IMR-90 (cell line): Measurements from ENCODE around the gene CREB5. TPM values are rescaled to one million over a fixed set of nuclear protein-coding genes. Genes with fewer than 3 reads are reported as not detected.

Experiments
- ATAC-seq: fragments of 200-7000 bp; cut with Tn5 transposase; 2 replicates; pipeline ENCODE4 v1.9.1; 2020; ENCODE audit warnings: low read depth, mild to moderate bottlenecking, moderate library complexity
- BruUV-seq: library from RNA; stranded (reverse); fragments of 400-500 nt; replicated peaks from 2 replicates; lab custom pipeline; 2021; lab: Mats Ljungman, UMichigan
- CTCF ChIA-PET: fragments of 300-600 bp; formaldehyde crosslinking; extraction: SDS; loops from one replicate; lab custom pipeline; 2021; ENCODE audit warnings: antibody characterized with exemption; lab: Yijun Ruan, JAX
- POLR2A ChIA-PET: fragments of 300-600 bp; sonication (Branson Sonifier 250); formaldehyde crosslinking; loops from one replicate; lab custom pipeline; 2022; ENCODE audit warnings: antibody characterized with exemption; ENCODE audit not compliant: unreplicated experiment; lab: Charles Lee
- DNase-seq: peaks from one replicate; pipeline ENCODE4 v3.0.0; 2013
- H2AFZ ChIP-seq: replicated peaks from 2 replicates; pipeline ENCODE3; 2013; ENCODE audit warnings: low read length, mild to moderate bottlenecking; ENCODE audit not compliant: poor library complexity
- H2AK5ac ChIP-seq: 2 replicates; pipeline ENCODE4 v1.6.1; 2013; ENCODE audit warnings: low read depth, low read length, inconsistent platforms
- H2AK9ac ChIP-seq: replicated peaks from 2 replicates; pipeline ENCODE3; 2013; ENCODE audit warnings: mild to moderate bottlenecking, low read depth, low read length, moderate library complexity; ENCODE audit not compliant: poor library complexity
- H2BK120ac ChIP-seq: 2 replicates; pipeline ENCODE4 v1.6.1; 2013; ENCODE audit warnings: low read depth, low read length, inconsistent platforms
- H2BK15ac ChIP-seq: 3 replicates; pipeline ENCODE4 v1.6.1; 2013; ENCODE audit warnings: low read depth, low read length, inconsistent platforms
- H2BK20ac ChIP-seq: 2 replicates; pipeline ENCODE4 v1.6.1; 2013; ENCODE audit warnings: low read depth, mild to moderate bottlenecking, inconsistent platforms, low read length, moderate library complexity
- H2BK5ac ChIP-seq: 2 replicates; pipeline ENCODE4 v1.6.1; 2013; ENCODE audit warnings: mild to moderate bottlenecking, low read depth, low read length, inconsistent platforms; ENCODE audit not compliant: poor library complexity, severe bottlenecking
- H3K14ac ChIP-seq: replicated peaks from 2 replicates; pipeline ENCODE4 v1.6.1; 2013; ENCODE audit warnings: low read depth, low read length, inconsistent platforms
- H3K18ac ChIP-seq: 2 replicates; pipeline ENCODE4 v1.6.1; 2013; ENCODE audit warnings: low read depth, low read length, control low read depth
- H3K23ac ChIP-seq: 2 replicates; pipeline ENCODE4 v1.6.1; 2013; ENCODE audit warnings: low read depth, low read length, inconsistent platforms
- H3K27ac ChIP-seq: 2 replicates; pipeline ENCODE4 v1.5.1; 2013; ENCODE audit warnings: mild to moderate bottlenecking, control low read depth, low read length; ENCODE audit not compliant: insufficient read depth
- H3K27me3 ChIP-seq: 2 replicates; pipeline ENCODE4 v1.6.1; 2013; ENCODE audit warnings: low read length; ENCODE audit not compliant: control insufficient read depth, insufficient read depth
- H3K36me3 ChIP-seq: 2 replicates; pipeline ENCODE4 v1.6.1; 2013; ENCODE audit warnings: low read length, mixed read lengths; ENCODE audit not compliant: control insufficient read depth, insufficient read depth
- H3K4ac ChIP-seq: 2 replicates; pipeline ENCODE4 v1.6.1; 2013; ENCODE audit warnings: low read depth, low read length, inconsistent platforms
- H3K4me1 ChIP-seq: 2 replicates; pipeline ENCODE4 v1.6.1; 2013; ENCODE audit warnings: low read length, mixed read lengths; ENCODE audit not compliant: control insufficient read depth, insufficient read depth
- H3K4me2 ChIP-seq: 2 replicates; pipeline ENCODE4 v1.6.1; 2013; ENCODE audit warnings: low read depth, mild to moderate bottlenecking, control low read depth, low read length, moderate library complexity
- H3K4me3 ChIP-seq: 2 replicates; pipeline ENCODE4 v1.5.1; 2013; ENCODE audit warnings: low read depth, mild to moderate bottlenecking, control low read depth, low read length, moderate library complexity; ENCODE audit not compliant: insufficient read depth
- H3K56ac ChIP-seq: 2 replicates; pipeline ENCODE4 v1.6.1; 2013; ENCODE audit warnings: low read length, inconsistent platforms; ENCODE audit not compliant: insufficient read depth; ENCODE audit errors: extremely low read depth
- H3K79me1 ChIP-seq, 2 experiments: 2 replicates each; pipeline ENCODE4 v1.6.1; 2013; ENCODE audit warnings: low read length in 2 of 2, inconsistent platforms in 1 of 2, low read depth in 1 of 2
- H3K9ac ChIP-seq: 2 replicates; pipeline ENCODE4 v1.6.1; 2013; ENCODE audit warnings: low read depth, low read length, control low read depth
- H3K9me1 ChIP-seq: 2 replicates; pipeline ENCODE4 v1.6.1; 2013; ENCODE audit warnings: low read length, inconsistent platforms; ENCODE audit not compliant: insufficient read depth
- H3K9me3 ChIP-seq: 2 replicates; pipeline ENCODE4 v1.6.1; 2013; ENCODE audit warnings: low read length; ENCODE audit not compliant: control insufficient read depth, insufficient read depth
- H4K20me1 ChIP-seq: 2 replicates; pipeline ENCODE4 v1.6.1; 2013; ENCODE audit warnings: low read length, inconsistent platforms; ENCODE audit not compliant: insufficient read depth
- H4K5ac ChIP-seq: 2 replicates; pipeline ENCODE4 v1.6.1; 2013; ENCODE audit warnings: mild to moderate bottlenecking, low read depth, low read length, control low read depth
- H4K8ac ChIP-seq, 2 experiments: 2 replicates each; pipeline ENCODE4 v1.6.1; 2013; ENCODE audit warnings: low read depth in 2 of 2, low read length in 2 of 2, control low read depth in 1 of 2, inconsistent platforms in 1 of 2
- H4K91ac ChIP-seq: 2 replicates; pipeline ENCODE4 v1.6.1; 2013; ENCODE audit warnings: low read depth, low read length, inconsistent platforms; ENCODE audit not compliant: insufficient read depth
- WGBS, 2 experiments: methylation state at CpG; one replicate each; pipeline versions ENCODE4 v1.1.5 to v1.1.7; 2013; ENCODE audit warnings: missing lambda C conversion rate in 2 of 2; ENCODE audit not compliant: insufficient read length in 1 of 2; ENCODE audit errors: extremely low coverage in 2 of 2; 5-methylcytosine and 5-hydroxymethylcytosine counted together
- dilution Hi-C: fragments of 300-500 bp; cut with HindIII; formaldehyde crosslinking; loops from one replicate; pipeline ENCODE4 v1.14.3; 2018; ENCODE audit warnings: low sequenced_read_pairs; ENCODE audit not compliant: unreplicated experiment
- in situ Hi-C: fragments of 300-500 bp; cut with MboI; formaldehyde crosslinking; loops from 3 replicates; pipeline ENCODE4 v1.14.3; 2019; ENCODE audit warnings: low sequenced_read_pairs, inconsistent platforms, mixed read lengths
- intact Hi-C: fragments of 100-400 bp; cut with micrococcal nuclease; formaldehyde crosslinking; loops from 2 replicates; pipeline ENCODE4 v1.10.0; 2022
- polyA plus RNA-seq, 3 experiments: library from polyadenylated mRNA; depleted of rRNA; stranded (reverse); fragments of >200 nt; gene quantifications; 2 replicates each; pipeline ENCODE4 v1.2.3, GENCODE V29; 2012; ENCODE audit warnings: low replicate concordance in 1 of 3
- total RNA-seq: library from RNA; depleted of rRNA; stranded (reverse); fragments of >200 nt; gene quantifications from 2 replicates; pipeline ENCODE4 v1.2.3, GENCODE V29; 2012
- TF ChIP-seq, protein P1 (sequence below): fragments of 150-350 bp; IDR thresholded peaks from 2 replicates; pipeline ENCODE4 v1.6.1; 2017; ENCODE audit warnings: mild to moderate bottlenecking, antibody characterized with exemption, low read length, low read depth

CREB5 gene
- total and polyA plus RNA-seq, 2 of the 4 experiments (the other 2 are of a cell fraction), result 7.3 to 13.1 TPM

DNA sequence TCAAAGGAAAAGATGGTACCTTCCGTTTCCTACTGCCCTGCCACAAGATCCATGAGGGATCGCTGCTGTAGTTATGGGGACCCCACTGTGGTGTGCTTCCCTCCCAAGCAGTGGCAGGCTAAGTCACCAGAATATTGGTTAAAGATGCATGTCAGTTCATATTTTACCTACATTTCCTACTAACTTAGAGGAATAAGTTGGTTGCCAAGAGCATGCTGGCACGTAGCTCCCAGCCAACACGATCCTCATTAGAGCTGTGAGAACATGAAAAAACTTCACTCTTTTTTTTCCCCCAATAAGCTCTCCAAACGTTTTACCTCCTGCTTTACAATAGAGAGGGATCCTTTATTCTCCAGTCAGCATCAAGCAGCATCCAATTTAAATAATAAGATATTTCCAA lies 342.1 kb downstream of the CREB5 start:
- no peak overlapping the region for H3K4ac ChIP-seq
- no peaks in the 10 kb centered on the region for H3K9me3 ChIP-seq
- H3K9me1 ChIP-seq, result 0 out of 2 replicates have a peak, but pooled peaks cover 3% of the 10 kb centered on the region
- H3K27me3 ChIP-seq, result no peaks in the 10 kb centered on the region
- CTCF ChIA-PET, result interaction anchor here (1.1 kb wide), 1 partner anchor 15 kb away, joined by 4 read pairs; no protein-coding TSS in a partner anchor
- H3K4me3 ChIP-seq, result no peak overlapping the region
- H4K91ac ChIP-seq, result no peak overlapping the region
- intact Hi-C loops (no loop called here), in situ Hi-C loops (no loop called here), dilution Hi-C loops (no loop called here)
- H4K8ac ChIP-seq, result no peak overlapping the region
- H3K4me2 ChIP-seq, result no peak overlapping the region
- H2BK15ac ChIP-seq, result no peak overlapping the region
- H2BK120ac ChIP-seq, result no peak overlapping the region
- POLR2A ChIA-PET, result no interaction called here
- H2AK9ac ChIP-seq, result no peak overlapping the region
- no peaks in the 10 kb centered on the region for H3K79me1 ChIP-seq
- no peak overlapping the region for H3K23ac ChIP-seq
- WGBS, 2 experiments, result no CpG with 5 or more reads among the region's 5 CpGs
- H3K36me3 ChIP-seq, result no peaks in the 10 kb centered on the region
- no peak overlapping the region for H3K18ac ChIP-seq
- H2AFZ ChIP-seq, result peak overlapping the region; percentile 14
- H4K20me1 ChIP-seq, result no peaks in the 10 kb centered on the region
- ATAC-seq (no peak), DNase-seq (no peak)
- H3K9ac ChIP-seq, result no peak overlapping the region
- no peak overlapping the region for H2AK5ac ChIP-seq
- H2BK5ac ChIP-seq, result no peak overlapping the region
- no peak overlapping the region for H3K14ac ChIP-seq
- BruUV-seq, result no TSS peak
- TF ChIP-seq, protein P1, sequence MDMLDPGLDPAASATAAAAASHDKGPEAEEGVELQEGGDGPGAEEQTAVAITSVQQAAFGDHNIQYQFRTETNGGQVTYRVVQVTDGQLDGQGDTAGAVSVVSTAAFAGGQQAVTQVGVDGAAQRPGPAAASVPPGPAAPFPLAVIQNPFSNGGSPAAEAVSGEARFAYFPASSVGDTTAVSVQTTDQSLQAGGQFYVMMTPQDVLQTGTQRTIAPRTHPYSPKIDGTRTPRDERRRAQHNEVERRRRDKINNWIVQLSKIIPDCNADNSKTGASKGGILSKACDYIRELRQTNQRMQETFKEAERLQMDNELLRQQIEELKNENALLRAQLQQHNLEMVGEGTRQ, result no peak
- H4K5ac ChIP-seq, result no peak overlapping the region
- H2BK20ac ChIP-seq, result no peak overlapping the region
- H3K56ac ChIP-seq, result no peak overlapping the region
- no peak overlapping the region for H3K27ac ChIP-seq
- peaks cover 4% of the 10 kb centered on the region for H3K4me1 ChIP-seq
